ENCODE measurements around the gene MED15.

MED15 gene

GRCh38 chr22:20563941-20564371, 56.5 kb downstream of the MED15 start:
- no peak for TF ChIP-seq CTCF (IDR thresholded peaks at IDR 0.05; ENCODE audit: insufficient read depth, low read length, missing control alignments)
- CTCF ChIA-PET, result interaction anchor here (0.7 to 27.3 kb wide), 22 partner anchors 8 to 214 kb away, joined by 3 to 505 read pairs (median 4); partner anchors contain the start of gene MED15
- no peak overlapping the region for H3K4me3 ChIP-seq (ENCODE audit: low read depth, low read length)
- DNase-seq (ENCODE audit: low read depth, low spot score), result no peak
- POLR2A ChIA-PET, result interaction anchor here (1.0 to 1.6 kb wide), 2 partner anchors 13 to 56 kb away, joined by 3 to 5 read pairs; partner anchors contain the start of gene MED15

- POLR2A ChIA-PET, result interaction anchor here (0.6 to 1.6 kb wide), 2 partner anchors 9 to 14 kb away, joined by 3 to 5 read pairs; no protein-coding TSS in a partner anchor
- H3K4me3 ChIP-seq (ENCODE audit: low read depth, low read length), result no peak overlapping the region
- CTCF ChIA-PET, result interaction anchor here (0.7 to 27.3 kb wide), 19 partner anchors 7 to 213 kb away, joined by 3 to 505 read pairs (median 4); partner anchors contain the start of gene MED15
- DNase-seq (ENCODE audit: low read depth, low spot score), result no peak
- no peak for TF ChIP-seq CTCF (IDR thresholded peaks at IDR 0.05; ENCODE audit: insufficient read depth, low read length, missing control alignments)
These were observed 57.8 kb downstream of the MED15 start for GRCh38 chr22:20565079-20565734.

- TF ChIP-seq CTCF (IDR thresholded peaks at IDR 0.05; ENCODE audit: insufficient read depth, low read length, missing control alignments), result no peak
- POLR2A ChIA-PET, result no interaction called here
- CTCF ChIA-PET, result interaction anchor here (1.0 to 27.3 kb wide), 15 partner anchors 7 to 218 kb away, joined by 3 to 505 read pairs (median 6); partner anchors contain the start of gene MED15
- no peak overlapping the region for H3K4me3 ChIP-seq (ENCODE audit: low read depth, low read length)
- no peak for DNase-seq (ENCODE audit: low read depth, low spot score)
These were observed 58.4 kb downstream of the MED15 start for GRCh38 chr22:20565761-20566160.

- CTCF ChIA-PET, result interaction anchor here (1.0 to 27.3 kb wide), 14 partner anchors 6 to 217 kb away, joined by 3 to 505 read pairs (median 4); partner anchors contain the start of gene MED15
- no peak for TF ChIP-seq CTCF (IDR thresholded peaks at IDR 0.05; ENCODE audit: insufficient read depth, low read length, missing control alignments)
- POLR2A ChIA-PET, result interaction anchor here (0.9 to 3.0 kb wide), 3 partner anchors 9 to 59 kb away, joined by 4 to 13 read pairs (median 5); partner anchors contain the start of gene MED15
- peak; percentile 82 for DNase-seq (ENCODE audit: low read depth, low spot score)
- peak overlapping the region; percentile 12; the same call in 1 of the 2 replicates for H3K4me3 ChIP-seq (ENCODE audit: low read depth, low read length)
These were observed 59.2 kb downstream of the MED15 start for GRCh38 chr22:20566420-20567260.

GRCh38 chr22:20567371-20567847, 60.0 kb downstream of the MED15 start:
- ChIA-PET POLR2A (interaction anchor here (1.5 to 3.0 kb wide), 3 partner anchors 16 to 60 kb away, joined by 3 to 16 read pairs (median 13); partner anchors contain the start of gene MED15), CTCF (interaction anchor here (0.8 to 27.3 kb wide), 17 partner anchors 5 to 216 kb away, joined by 3 to 505 read pairs (median 4); partner anchors contain the start of gene MED15)
- no peak for DNase-seq (ENCODE audit: low read depth, low spot score)
- no peak for TF ChIP-seq CTCF (IDR thresholded peaks at IDR 0.05; ENCODE audit: insufficient read depth, low read length, missing control alignments)
- H3K4me3 ChIP-seq (ENCODE audit: low read depth, low read length), result no peak overlapping the region
